ENCODE data around the gene CUL5. TPM values are rescaled to one million over a fixed set of nuclear protein-coding genes. Genes with fewer than 3 reads are reported as not detected.

Gene CUL5
- polyA plus RNA-seq, 1 of the 3 experiments (the other 2 are of a cell fraction): 8.0 TPM

GRCh38 chr11:108069947-108070346 is 61.2 kb downstream of the CUL5 start:
- Histone ChIP-seq H3K27ac (ENCODE audit: low read depth in 2 of 2, low read length in 1 of 2) (peak overlapping the region in 1 of 2 experiments; percentile 67; a peak in 3 of 4 replicates), H4K20me1 (ENCODE audit: insufficient read depth) (no peaks in the 10 kb centered on the region), H3K9ac (peak overlapping the region; percentile 30; the same call in 1 of the 2 replicates), H3K9me3 (no peaks in the 10 kb centered on the region), H3F3A (replicated peaks; ENCODE audit: insufficient read depth) (peaks cover 8% of the 10 kb centered on the region), H3K4me1 (ENCODE audit: control insufficient read depth in 1 of 2, insufficient read depth in 2 of 2, low read depth in 1 of 2, low read length in 1 of 2) (no peaks in the 10 kb centered on the region; a peak in 1 of 4 replicates), H3K79me2 (ENCODE audit: insufficient read depth) (no peaks in the 10 kb centered on the region), H3K27me3 (ENCODE audit: insufficient read depth) (no peaks in the 10 kb centered on the region), H3K4me2 (peak overlapping the region; percentile 45), H3K36me3 (replicated peaks in 1 of 2; ENCODE audit: control insufficient read depth in 1 of 2, insufficient read depth in 2 of 2, low read length in 1 of 2) (peaks cover 13 to 36% of the 10 kb centered on the region in 2 experiments), H2AFZ (ENCODE audit: low read depth) (no peak overlapping the region), H3K4me3 (ENCODE audit: low read depth in 2 of 2, low read length in 1 of 2) (no peak overlapping the region; a peak in 1 of 4 replicates), H3K9me2 (no peaks in the 10 kb centered on the region)
- TF ChIP-seq ELF1 (IDR thresholded peaks at IDR 0.05) (no peak), TAF1 (IDR thresholded peaks at IDR 0.05; ENCODE audit: borderline replicate concordance, low read depth, low read length) (no peak), FOXJ3 (CRISPR knock-in tag; IDR thresholded peaks at IDR 0.05) (no peak), REST (IDR thresholded peaks at IDR 0.05; ENCODE audit: low read depth, low read length) (no peak), RFX5 (IDR thresholded peaks at IDR 0.05; ENCODE audit: low read length) (no peak), TCF12 (IDR thresholded peaks at IDR 0.05) (no peak), GATA2 (CRISPR knock-in tag; IDR thresholded peaks at IDR 0.05) (no peak), GABPA (IDR thresholded peaks at IDR 0.05; ENCODE audit: low read depth) (no peak), EP300 (IDR thresholded peaks at IDR 0.05; ENCODE audit: borderline replicate concordance in 1 of 2, low read depth in 1 of 2, low read length in 1 of 2) (no peak), MXI1 (IDR thresholded peaks at IDR 0.05; ENCODE audit: low read depth, low read length) (no peak), SMC3 (IDR thresholded peaks at IDR 0.05; ENCODE audit: low read depth, low read length) (no peak), TEAD4 (IDR thresholded peaks at IDR 0.05; ENCODE audit: borderline replicate concordance, insufficient read depth) (no peak), RCOR1 (IDR thresholded peaks at IDR 0.05; ENCODE audit: low read length) (no peak), YY1 (IDR thresholded peaks at IDR 0.05; ENCODE audit: low read depth) (no peak), PBX3 (IDR thresholded peaks at IDR 0.05) (no peak), FOXM1 (IDR thresholded peaks at IDR 0.05; ENCODE audit: low read depth) (no peak)
- TF ChIP-seq, protein P1, sequence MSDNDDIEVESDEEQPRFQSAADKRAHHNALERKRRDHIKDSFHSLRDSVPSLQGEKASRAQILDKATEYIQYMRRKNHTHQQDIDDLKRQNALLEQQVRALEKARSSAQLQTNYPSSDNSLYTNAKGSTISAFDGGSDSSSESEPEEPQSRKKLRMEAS (IDR thresholded peaks at IDR 0.05; ENCODE audit: low read depth): no peak
- TF ChIP-seq, protein P2, sequence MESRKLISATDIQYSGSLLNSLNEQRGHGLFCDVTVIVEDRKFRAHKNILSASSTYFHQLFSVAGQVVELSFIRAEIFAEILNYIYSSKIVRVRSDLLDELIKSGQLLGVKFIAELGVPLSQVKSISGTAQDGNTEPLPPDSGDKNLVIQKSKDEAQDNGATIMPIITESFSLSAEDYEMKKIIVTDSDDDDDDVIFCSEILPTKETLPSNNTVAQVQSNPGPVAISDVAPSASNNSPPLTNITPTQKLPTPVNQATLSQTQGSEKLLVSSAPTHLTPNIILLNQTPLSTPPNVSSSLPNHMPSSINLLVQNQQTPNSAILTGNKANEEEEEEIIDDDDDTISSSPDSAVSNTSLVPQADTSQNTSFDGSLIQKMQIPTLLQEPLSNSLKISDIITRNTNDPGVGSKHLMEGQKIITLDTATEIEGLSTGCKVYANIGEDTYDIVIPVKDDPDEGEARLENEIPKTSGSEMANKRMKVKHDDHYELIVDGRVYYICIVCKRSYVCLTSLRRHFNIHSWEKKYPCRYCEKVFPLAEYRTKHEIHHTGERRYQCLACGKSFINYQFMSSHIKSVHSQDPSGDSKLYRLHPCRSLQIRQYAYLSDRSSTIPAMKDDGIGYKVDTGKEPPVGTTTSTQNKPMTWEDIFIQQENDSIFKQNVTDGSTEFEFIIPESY (IDR thresholded peaks at IDR 0.05; ENCODE audit: borderline replicate concordance, low read depth): no peak
- TF ChIP-seq, protein P3, sequence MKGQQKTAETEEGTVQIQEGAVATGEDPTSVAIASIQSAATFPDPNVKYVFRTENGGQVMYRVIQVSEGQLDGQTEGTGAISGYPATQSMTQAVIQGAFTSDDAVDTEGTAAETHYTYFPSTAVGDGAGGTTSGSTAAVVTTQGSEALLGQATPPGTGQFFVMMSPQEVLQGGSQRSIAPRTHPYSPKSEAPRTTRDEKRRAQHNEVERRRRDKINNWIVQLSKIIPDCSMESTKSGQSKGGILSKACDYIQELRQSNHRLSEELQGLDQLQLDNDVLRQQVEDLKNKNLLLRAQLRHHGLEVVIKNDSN (IDR thresholded peaks at IDR 0.05; ENCODE audit: borderline replicate concordance, low read depth): no peak
- ChIA-PET CTCF (interaction anchor here (1.3 to 1.8 kb wide), 2 partner anchors 54 to 62 kb away, joined by 3 read pairs; no protein-coding TSS in a partner anchor), POLR2A (no interaction called here)
- no peak for DNase-seq
